Measurements from ENCODE around the gene CCDC30. TPM values are rescaled to one million over a fixed set of nuclear protein-coding genes. Genes with fewer than 3 reads are reported as not detected.

The CCDC30 gene
- total RNA-seq, 4 donors from 2014 or later = 1.1 to 2.7 (median 2.5) TPM

DNA sequence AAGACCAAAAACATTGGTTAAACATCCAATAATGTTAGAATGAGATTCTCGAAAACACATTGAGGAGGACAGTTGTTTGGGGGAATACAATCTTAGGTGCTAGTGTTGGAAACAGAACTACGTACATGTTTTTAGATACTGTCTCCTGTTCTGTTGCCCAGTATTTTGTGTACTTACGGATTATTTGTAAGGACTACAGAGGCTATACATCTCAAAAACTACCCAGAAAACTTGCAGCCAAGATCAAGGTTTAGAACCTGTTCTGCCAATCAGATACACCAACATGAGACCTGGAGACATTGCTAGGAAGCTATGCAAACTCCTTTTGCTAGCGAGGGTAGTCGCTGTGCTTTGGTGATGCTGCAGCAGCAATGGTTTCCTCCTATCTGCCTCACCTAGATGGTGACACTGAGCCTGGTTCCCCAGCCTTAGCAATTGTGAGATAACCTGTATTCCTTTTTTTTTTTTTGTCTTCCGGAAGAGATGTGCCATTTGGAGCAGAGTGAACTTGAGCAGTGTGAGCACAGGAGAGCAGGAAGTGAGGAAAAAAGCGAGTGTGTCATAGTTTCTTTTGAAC, 240.9 kb downstream of the CCDC30 start:
- 84 to 100% methylated on average over 4 to 6 of the region's 7 CpGs for WGBS, 2 donors (ENCODE audit: low coverage in 1 of 2)
- H3K36me3 ChIP-seq = peaks cover 4 to 99% of the 10 kb centered on the region in 2 donors
- no peaks in the 10 kb centered on the region for H3K9me3 ChIP-seq
- H3K27me3 ChIP-seq = no peaks in the 10 kb centered on the region
- TF ChIP-seq POLR2AphosphoS5 (IDR thresholded peaks at IDR 0.05) (no peak), POLR2A (IDR thresholded peaks at IDR 0.05) (no peak)
- no peak overlapping the region for H3K4me3 ChIP-seq
- no peaks in the 10 kb centered on the region for H3K4me1 ChIP-seq
- no peak for ATAC-seq
- H3K27ac ChIP-seq = no peak overlapping the region

Small RNA genes within 50 kb of the gene (small RNA-seq; reads per million reads assigned to genes)
- gene RNU6-536P (0 reads per million in 4 donors), gene TMSB4XP1 (0 reads per million in 4 donors)

Other genes starting within 250 kb of the CCDC30 start
- 10 to 100 TPM; 36.3 to 57.1 (median 41.4) TPM for gene FOXJ3, start 128.1 kb upstream of the CCDC30 start, total RNA-seq
- 1 to 10 TPM; 2.9 to 7.0 (median 4.0) TPM for gene RIMKLA, start 82.5 kb upstream of the CCDC30 start, total RNA-seq
- 1 to 10 TPM in 1 of 4 donors, under 1 TPM in 1, not detected in 2; 0.31 to 1.9 TPM for gene ZMYND12, start 7.3 kb upstream of the CCDC30 start, total RNA-seq
- 10 to 100 TPM; 51.7 to 94.9 (median 84.7) TPM for gene PPCS, start 6.7 kb upstream of the CCDC30 start, total RNA-seq
- 10 to 100 TPM; 15.0 to 33.3 (median 21.0) TPM for gene PPIH, start 195.1 kb downstream of the CCDC30 start, total RNA-seq
- 100 to 1,000 TPM; 625 to 985 (median 777) TPM for gene YBX1, start 219.1 kb downstream of the CCDC30 start, total RNA-seq